SK-N-SH treated with all-trans-retinoic acid at 6 μM for 48 hours (cell line): Measurements from ENCODE around the gene NRK.

Experiments used
- ATAC-seq: fragments of 200-7000 bp; cut with Tn5 transposase; 3 replicates; pipeline ENCODE4 v1.9.1; 2020; ENCODE audit warnings: mild to moderate bottlenecking, moderate library complexity
- ARNTL ChIP-seq: fragments of 450-650 bp; formaldehyde crosslinking; IDR thresholded peaks from 2 replicates; pipeline ENCODE4 v1.5.0; 2020; ENCODE audit warnings: low read depth, mild to moderate bottlenecking, moderate library complexity, borderline replicate concordance
- CREB5 ChIP-seq: fragments of 250-450 bp; sonication (Bioruptor Pico); IDR thresholded peaks from 2 replicates; pipeline ENCODE4 v1.5.1; 2020; ENCODE audit warnings: low read depth, mild to moderate bottlenecking, moderate library complexity
- CSDC2 ChIP-seq: fragments of 250-450 bp; sonication (Bioruptor Pico); IDR thresholded peaks from 2 replicates; pipeline ENCODE4 v1.5.0; 2020; ENCODE audit warnings: mild to moderate bottlenecking, moderate library complexity
- ESRRG ChIP-seq: fragments of 250-450 bp; sonication (Bioruptor Pico); IDR thresholded peaks from 2 replicates; pipeline ENCODE4 v1.6.1; 2021; ENCODE audit warnings: mild to moderate bottlenecking
- GLIS3 ChIP-seq: fragments of 250-450 bp; sonication (Bioruptor Pico); IDR thresholded peaks from 2 replicates; pipeline ENCODE4 v1.5.0; 2020; ENCODE audit warnings: mild to moderate bottlenecking, moderate library complexity
- ISL1 ChIP-seq: fragments of 250-450 bp; sonication (Bioruptor Pico); IDR thresholded peaks from 2 replicates; pipeline ENCODE4 v2.1.2; 2022; ENCODE audit warnings: mild to moderate bottlenecking, moderate library complexity
- OSR1 ChIP-seq: fragments of 250-450 bp; sonication (Bioruptor Pico); IDR thresholded peaks from 2 replicates; pipeline ENCODE4 v1.8.0; 2022; ENCODE audit warnings: moderate library complexity, mild to moderate bottlenecking, inconsistent platforms
- PPARA ChIP-seq: fragments of 250-450 bp; sonication (Bioruptor Pico); IDR thresholded peaks from 2 replicates; pipeline ENCODE4 v1.5.0; 2020; ENCODE audit warnings: mild to moderate bottlenecking, borderline replicate concordance
- RARB ChIP-seq: fragments of 250-450 bp; sonication (Bioruptor Pico); IDR thresholded peaks from 2 replicates; pipeline ENCODE4 v1.8.0; 2021; ENCODE audit warnings: mild to moderate bottlenecking, moderate library complexity
- SNAI2 ChIP-seq: fragments of 250-450 bp; sonication (Bioruptor Pico); IDR thresholded peaks from 2 replicates; pipeline ENCODE4 v1.5.0; 2020; ENCODE audit warnings: mild to moderate bottlenecking, moderate library complexity
- TCF4 ChIP-seq: fragments of 250-450 bp; sonication (Bioruptor Pico); IDR thresholded peaks from 2 replicates; pipeline ENCODE4 v1.8.0; 2021; ENCODE audit warnings: mild to moderate bottlenecking, moderate library complexity, borderline replicate concordance
- TOX ChIP-seq: fragments of 250-450 bp; sonication (Bioruptor Pico); IDR thresholded peaks from 2 replicates; pipeline ENCODE4 v1.8.0; 2021; ENCODE audit warnings: mild to moderate bottlenecking, moderate library complexity, borderline replicate concordance
- ZFP3 ChIP-seq: fragments of 250-450 bp; sonication (Bioruptor Pico); IDR thresholded peaks from 2 replicates; pipeline ENCODE4 v1.5.0; 2020; ENCODE audit warnings: mild to moderate bottlenecking, moderate library complexity
- ZFP30 ChIP-seq: fragments of 450-650 bp; formaldehyde crosslinking; IDR thresholded peaks from 2 replicates; pipeline ENCODE4 v1.5.0; 2022; ENCODE audit warnings: mild to moderate bottlenecking, moderate library complexity
- ZNF565 ChIP-seq: fragments of 450-650 bp; formaldehyde crosslinking; conservative IDR thresholded peaks from 2 replicates; pipeline ENCODE4 v1.5.0; 2020; ENCODE audit warnings: low read depth, mild to moderate bottlenecking, moderate library complexity
- ZNF70 ChIP-seq: fragments of 450-650 bp; formaldehyde crosslinking; IDR thresholded peaks from 2 replicates; pipeline ENCODE4 v1.5.0; 2020; ENCODE audit warnings: mild to moderate bottlenecking, moderate library complexity
- ZNF8 ChIP-seq: fragments of 450-650 bp; formaldehyde crosslinking; IDR thresholded peaks from 2 replicates; pipeline ENCODE4 v1.5.0; 2020; ENCODE audit warnings: mild to moderate bottlenecking, moderate library complexity
- TF ChIP-seq, protein P1 (sequence below): fragments of 250-450 bp; sonication (Bioruptor Pico); IDR thresholded peaks from 2 replicates; pipeline ENCODE4 v1.5.1; 2021; ENCODE audit warnings: mild to moderate bottlenecking, moderate library complexity
- TF ChIP-seq, protein P2 (sequence below): fragments of 250-450 bp; sonication (Bioruptor Pico); IDR thresholded peaks from 2 replicates; pipeline ENCODE4 v1.8.0; 2020; ENCODE audit warnings: mild to moderate bottlenecking, moderate library complexity, borderline replicate concordance
- TF ChIP-seq, protein P3 (sequence below): fragments of 250-450 bp; sonication (Bioruptor Pico); IDR thresholded peaks from 2 replicates; pipeline ENCODE4 v1.8.0; 2021; ENCODE audit warnings: low read depth, mild to moderate bottlenecking, moderate library complexity, borderline replicate concordance

NRK gene

GRCh38 chrX:105910563-105911105, 88.3 kb downstream of the NRK start (continued):
- TF ChIP-seq, protein P1, sequence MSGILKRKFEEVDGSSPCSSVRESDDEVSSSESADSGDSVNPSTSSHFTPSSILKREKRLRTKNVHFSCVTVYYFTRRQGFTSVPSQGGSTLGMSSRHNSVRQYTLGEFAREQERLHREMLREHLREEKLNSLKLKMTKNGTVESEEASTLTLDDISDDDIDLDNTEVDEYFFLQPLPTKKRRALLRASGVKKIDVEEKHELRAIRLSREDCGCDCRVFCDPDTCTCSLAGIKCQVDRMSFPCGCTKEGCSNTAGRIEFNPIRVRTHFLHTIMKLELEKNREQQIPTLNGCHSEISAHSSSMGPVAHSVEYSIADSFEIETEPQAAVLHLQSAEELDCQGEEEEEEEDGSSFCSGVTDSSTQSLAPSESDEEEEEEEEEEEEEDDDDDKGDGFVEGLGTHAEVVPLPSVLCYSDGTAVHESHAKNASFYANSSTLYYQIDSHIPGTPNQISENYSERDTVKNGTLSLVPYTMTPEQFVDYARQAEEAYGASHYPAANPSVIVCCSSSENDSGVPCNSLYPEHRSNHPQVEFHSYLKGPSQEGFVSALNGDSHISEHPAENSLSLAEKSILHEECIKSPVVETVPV (CRISPR knock-in tag) = no peak
- TF ChIP-seq, protein P2, sequence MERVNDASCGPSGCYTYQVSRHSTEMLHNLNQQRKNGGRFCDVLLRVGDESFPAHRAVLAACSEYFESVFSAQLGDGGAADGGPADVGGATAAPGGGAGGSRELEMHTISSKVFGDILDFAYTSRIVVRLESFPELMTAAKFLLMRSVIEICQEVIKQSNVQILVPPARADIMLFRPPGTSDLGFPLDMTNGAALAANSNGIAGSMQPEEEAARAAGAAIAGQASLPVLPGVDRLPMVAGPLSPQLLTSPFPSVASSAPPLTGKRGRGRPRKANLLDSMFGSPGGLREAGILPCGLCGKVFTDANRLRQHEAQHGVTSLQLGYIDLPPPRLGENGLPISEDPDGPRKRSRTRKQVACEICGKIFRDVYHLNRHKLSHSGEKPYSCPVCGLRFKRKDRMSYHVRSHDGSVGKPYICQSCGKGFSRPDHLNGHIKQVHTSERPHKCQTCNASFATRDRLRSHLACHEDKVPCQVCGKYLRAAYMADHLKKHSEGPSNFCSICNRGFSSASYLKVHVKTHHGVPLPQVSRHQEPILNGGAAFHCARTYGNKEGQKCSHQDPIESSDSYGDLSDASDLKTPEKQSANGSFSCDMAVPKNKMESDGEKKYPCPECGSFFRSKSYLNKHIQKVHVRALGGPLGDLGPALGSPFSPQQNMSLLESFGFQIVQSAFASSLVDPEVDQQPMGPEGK (CRISPR knock-in tag) = no peak
- TF ChIP-seq RARB (no peak), SNAI2 (no peak)

- ATAC-seq = no peak
- TF ChIP-seq, protein P2 (CRISPR knock-in tag) = no peak
- TF ChIP-seq, protein P3, sequence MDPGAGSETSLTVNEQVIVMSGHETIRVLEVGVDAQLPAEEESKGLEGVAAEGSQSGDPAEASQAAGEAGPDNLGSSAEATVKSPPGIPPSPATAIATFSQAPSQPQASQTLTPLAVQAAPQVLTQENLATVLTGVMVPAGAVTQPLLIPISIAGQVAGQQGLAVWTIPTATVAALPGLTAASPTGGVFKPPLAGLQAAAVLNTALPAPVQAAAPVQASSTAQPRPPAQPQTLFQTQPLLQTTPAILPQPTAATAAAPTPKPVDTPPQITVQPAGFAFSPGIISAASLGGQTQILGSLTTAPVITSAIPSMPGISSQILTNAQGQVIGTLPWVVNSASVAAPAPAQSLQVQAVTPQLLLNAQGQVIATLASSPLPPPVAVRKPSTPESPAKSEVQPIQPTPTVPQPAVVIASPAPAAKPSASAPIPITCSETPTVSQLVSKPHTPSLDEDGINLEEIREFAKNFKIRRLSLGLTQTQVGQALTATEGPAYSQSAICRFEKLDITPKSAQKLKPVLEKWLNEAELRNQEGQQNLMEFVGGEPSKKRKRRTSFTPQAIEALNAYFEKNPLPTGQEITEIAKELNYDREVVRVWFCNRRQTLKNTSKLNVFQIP (CRISPR knock-in tag) = no peak
- TF ChIP-seq ARNTL (CRISPR knock-in tag) (no peak), GLIS3 (CRISPR knock-in tag) (no peak), ISL1 (CRISPR knock-in tag) (no peak), ZNF70 (CRISPR knock-in tag) (no peak), ESRRG (no peak), RARB (no peak), CREB5 (no peak), PPARA (CRISPR knock-in tag) (no peak), TCF4 (CRISPR knock-in tag) (no peak), ZFP3 (CRISPR knock-in tag) (no peak)
Observed at GRCh38 chrX:105945266-105945665, 122.9 kb downstream of the NRK start.

- no peak for ATAC-seq
Observed at GRCh38 chrX:105969487-105969886, 147.1 kb downstream of the NRK start.

More at GRCh38 chrX:105969487-105969886, 147.1 kb downstream of the NRK start:
- TF ChIP-seq GLIS3 (CRISPR knock-in tag) = no peak
- TF ChIP-seq CSDC2 (CRISPR knock-in tag) = no peak
- TF ChIP-seq, protein P2 (CRISPR knock-in tag) = no peak
- no peak for TF ChIP-seq ZFP30 (CRISPR knock-in tag)
- no peak for TF ChIP-seq TCF4 (CRISPR knock-in tag)
- no peak for TF ChIP-seq OSR1 (CRISPR knock-in tag)
- no peak for TF ChIP-seq ZFP3 (CRISPR knock-in tag)
- TF ChIP-seq RARB = no peak
- TF ChIP-seq, protein P1 (CRISPR knock-in tag) = no peak
- TF ChIP-seq ZNF8 = no peak
- TF ChIP-seq TOX (CRISPR knock-in tag) = no peak
- TF ChIP-seq ZNF70 (CRISPR knock-in tag) = no peak
- no peak for TF ChIP-seq ZNF565 (CRISPR knock-in tag)
